Progenitor cell of endocrine pancreas (in vitro differentiated cells): ENCODE results near the gene RYR3. TPM values are rescaled to one million over a fixed set of nuclear protein-coding genes. Genes with fewer than 3 reads are reported as not detected.
A peak's percentile ranks its signal among the peaks of the same experiment; 100 is the strongest.
"Not testable (repeated sequence)": the region's sequence is repeated elsewhere in the genome, so short reads cannot be mapped to it uniquely, and the experiment has no call there.

ENCODE experiments used
- DNase-seq: peaks from one replicate; pipeline ENCODE4 v3.0.0; 2021; ENCODE audit warnings: low spot score; ENCODE audit not compliant: unreplicated experiment
- H3K27ac Mint-ChIP-seq: 2 replicates; pipeline ENCODE4 v1.8.0; 2021; ENCODE audit warnings: mild to moderate bottlenecking, moderate library complexity, mixed read lengths
- H3K27me3 Mint-ChIP-seq: 2 replicates; pipeline ENCODE4 v1.8.0; 2021; ENCODE audit warnings: mixed read lengths
- H3K36me3 Mint-ChIP-seq: 2 replicates; pipeline ENCODE4 v1.8.0; 2022; ENCODE audit warnings: mixed read lengths; ENCODE audit not compliant: insufficient read depth
- H3K4me1 Mint-ChIP-seq: 2 replicates; pipeline ENCODE4 v1.8.0; 2021; ENCODE audit warnings: low read depth, mixed read lengths
- H3K4me3 Mint-ChIP-seq: 2 replicates; pipeline ENCODE4 v1.8.0; 2021; ENCODE audit warnings: low read depth, mild to moderate bottlenecking, moderate library complexity, mixed read lengths
- H3K9me3 Mint-ChIP-seq: 2 replicates; pipeline ENCODE4 v1.8.0; 2021; ENCODE audit warnings: low read depth, mixed read lengths
- CTCF ChIP-seq: fragments of 200-600 bp; sonication (generic); IDR thresholded peaks from one replicate; pipeline ENCODE4 v1.5.0; 2021; ENCODE audit warnings: antibody characterized with exemption, mild to moderate bottlenecking; ENCODE audit not compliant: unreplicated experiment
- total RNA-seq: library from RNA; stranded (reverse); gene quantifications from 2 replicates; pipeline ENCODE4 v1.2.1, GENCODE V29; 2021

RYR3 gene
- total RNA-seq, 1 donor from 2014 or later, result 0.07 TPM

- Mint-ChIP-seq H3K9me3 (no peaks in the 10 kb centered on the region), H3K4me1 (no peaks in the 10 kb centered on the region)
- TF ChIP-seq CTCF, result no peak
Measured at GRCh38 chr15:33808720-33809457, 498.1 kb downstream of the RYR3 start.

GRCh38 chr15:33810073-33810595, 499.4 kb downstream of the RYR3 start:
- Mint-ChIP-seq H3K27me3 (no peaks in the 10 kb centered on the region), H3K9me3 (no peaks in the 10 kb centered on the region), H3K4me1 (no peaks in the 10 kb centered on the region), H3K4me3 (no peak overlapping the region), H3K27ac (no peak overlapping the region), H3K36me3 (no peaks in the 10 kb centered on the region)
- no peak for DNase-seq
- no peak for TF ChIP-seq CTCF

More at GRCh38 chr15:33808720-33809457, 498.1 kb downstream of the RYR3 start:
- Mint-ChIP-seq H3K27me3 (no peaks in the 10 kb centered on the region), H3K4me3 (no peak overlapping the region), H3K36me3 (no peaks in the 10 kb centered on the region), H3K27ac (peak overlapping the region; percentile 60)
- no peak for DNase-seq

DNA sequence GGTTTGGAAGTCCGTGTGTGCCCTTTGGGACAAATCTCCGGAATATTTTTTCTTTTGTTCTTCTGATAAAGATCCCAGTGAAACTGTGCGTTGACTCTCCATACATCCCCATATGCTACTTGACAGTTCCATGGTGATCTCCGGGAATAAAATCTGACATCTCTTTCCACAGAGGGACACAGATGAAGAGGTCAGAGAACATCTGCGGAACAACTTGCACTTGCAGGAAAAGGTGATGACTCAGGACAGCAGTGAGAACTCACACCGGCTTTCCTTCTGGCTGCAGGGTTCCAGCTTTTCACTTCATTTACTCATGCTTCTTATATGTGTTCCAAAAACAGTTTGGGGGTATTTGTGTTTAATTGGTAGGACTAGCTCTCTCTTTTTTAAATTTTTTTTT, 500.0 kb downstream of the RYR3 start:
- Mint-ChIP-seq H3K9me3 (no peaks in the 10 kb centered on the region), H3K27me3 (no peaks in the 10 kb centered on the region), H3K4me3 (no peak overlapping the region), H3K36me3 (no peaks in the 10 kb centered on the region), H3K4me1 (no peaks in the 10 kb centered on the region), H3K27ac (no peak overlapping the region)
- no peak for DNase-seq
- TF ChIP-seq CTCF, result no peak

DNA sequence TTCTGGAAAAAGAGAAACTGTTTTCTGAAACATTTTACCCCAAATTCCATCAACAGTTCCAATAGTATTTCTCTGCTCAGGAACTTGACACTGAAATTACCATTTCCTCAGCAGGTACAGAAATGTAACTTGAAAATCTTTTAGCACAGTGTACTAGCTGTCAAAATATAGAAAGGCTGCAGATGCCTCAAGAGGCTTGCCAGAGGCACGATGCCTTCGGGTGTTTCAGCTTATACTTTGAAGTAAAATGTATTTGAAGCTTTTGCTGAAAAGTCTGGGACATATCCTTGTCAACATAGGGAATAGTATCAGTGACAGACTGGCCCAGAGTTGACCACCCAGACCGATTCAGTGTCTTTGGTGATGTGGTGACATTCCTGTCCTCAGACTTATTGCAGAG, 503.1 kb downstream of the RYR3 start:
- Mint-ChIP-seq H3K4me1 (no peaks in the 10 kb centered on the region), H3K4me3 (no peak overlapping the region), H3K36me3 (no peaks in the 10 kb centered on the region), H3K27ac (no peak overlapping the region), H3K27me3 (peaks cover 4% of the 10 kb centered on the region), H3K9me3 (no peaks in the 10 kb centered on the region)
- no peak for DNase-seq
- TF ChIP-seq CTCF, result no peak

DNA sequence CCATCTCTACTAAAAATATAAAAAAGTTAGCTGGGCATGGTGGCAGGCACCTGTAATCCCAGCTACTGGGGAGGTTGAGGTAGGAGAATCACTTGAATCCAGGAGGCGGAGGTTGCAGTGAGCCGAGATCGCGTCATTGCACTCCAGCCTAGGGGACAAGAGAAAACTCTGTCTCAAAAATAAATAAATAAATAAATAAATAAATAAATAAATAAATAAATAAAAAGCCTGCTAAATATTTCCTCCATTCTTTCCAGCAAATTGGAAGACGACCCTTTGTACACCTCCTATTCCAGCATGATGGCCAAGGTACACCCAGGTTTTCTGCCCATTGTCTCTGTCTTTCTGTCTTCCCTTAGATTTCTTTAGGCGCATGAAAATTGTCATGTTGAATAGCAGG, 508.7 kb downstream of the RYR3 start:
- DNase-seq, H3K27me3 Mint-ChIP-seq, H3K4me1 Mint-ChIP-seq, H3K4me3 Mint-ChIP-seq, H3K36me3 Mint-ChIP-seq, H3K27ac Mint-ChIP-seq, H3K9me3 Mint-ChIP-seq: not testable (repeated sequence)

DNA sequence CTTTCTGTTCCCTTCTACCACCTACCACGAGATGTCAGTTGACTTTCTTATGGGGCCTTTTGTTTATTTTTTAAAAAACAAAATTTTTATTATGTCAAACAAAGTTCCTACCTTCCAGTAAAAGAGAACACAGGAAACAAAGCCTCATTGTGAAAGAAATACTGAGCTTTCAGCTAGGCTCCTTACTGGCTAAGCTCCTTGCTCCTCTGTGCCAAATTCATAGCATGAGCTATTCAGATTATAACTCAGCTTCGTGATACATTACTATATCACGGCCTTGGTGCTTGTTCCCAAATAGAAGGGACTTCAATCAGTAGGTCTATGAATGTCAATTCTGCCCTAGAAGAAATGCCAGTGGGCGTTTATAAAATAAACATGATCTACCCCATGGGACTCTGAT, 511.7 kb downstream of the RYR3 start:
- no peaks in the 10 kb centered on the region for H3K36me3 Mint-ChIP-seq
- H3K27me3 Mint-ChIP-seq, result peaks cover 3% of the 10 kb centered on the region
- DNase-seq, result no peak
- no peaks in the 10 kb centered on the region for H3K9me3 Mint-ChIP-seq
- no peaks in the 10 kb centered on the region for H3K4me1 Mint-ChIP-seq
- H3K4me3 Mint-ChIP-seq, result no peak overlapping the region
- no peak overlapping the region for H3K27ac Mint-ChIP-seq
- no peak for TF ChIP-seq CTCF
